OCI-LY7 (cell line): ENCODE data around the gene HNRNPL. TPM values are rescaled to one million over a fixed set of nuclear protein-coding genes. Genes with fewer than 3 reads are reported as not detected.
"Not testable (repeated sequence)": the region's sequence is repeated elsewhere in the genome, so short reads cannot be mapped to it uniquely, and the experiment has no call there.

Source experiments
- BruUV-seq: library from RNA; stranded (reverse); fragments of 400-500 nt; replicated peaks from 2 replicates; lab custom pipeline; 2021; lab: Mats Ljungman, UMichigan
- CTCF ChIA-PET: fragments of 300-600 bp; sonication (Branson Sonifier 250); formaldehyde crosslinking; loops from one replicate; lab custom pipeline; 2022; ENCODE audit warnings: antibody characterized with exemption; ENCODE audit not compliant: unreplicated experiment; lab: Charles Lee
- POLR2A ChIA-PET: fragments of 300-600 bp; sonication (Branson Sonifier 250); formaldehyde crosslinking; loops from one replicate; lab custom pipeline; 2022; ENCODE audit warnings: antibody characterized with exemption; lab: Charles Lee
- DNase-seq: peaks from one replicate; pipeline ENCODE4 v3.0.0-alpha.2; 2015; ENCODE audit warnings: low spot score
- H2AFZ ChIP-seq: fragments of 200-600 bp; sonication (generic), shearing (Covaris generic); 2 replicates; pipeline ENCODE4 v1.6.1; 2014; ENCODE audit warnings: mild to moderate bottlenecking, antibody characterized with exemption, low read length, moderate library complexity
- H3K27ac ChIP-seq: fragments of 200-600 bp; sonication (generic); 2 replicates; pipeline ENCODE4 v1.5.1; 2014; ENCODE audit warnings: mixed run types, low read depth, mild to moderate bottlenecking, moderate library complexity, low read length, inconsistent platforms; ENCODE audit not compliant: poor library complexity, severe bottlenecking
- H3K36me3 ChIP-seq: fragments of 200-600 bp; sonication (generic); 2 replicates; pipeline ENCODE4 v1.6.1; 2014; ENCODE audit warnings: mild to moderate bottlenecking, antibody characterized with exemption, low read length, moderate library complexity, mixed read lengths; ENCODE audit not compliant: insufficient read depth
- H3K4me1 ChIP-seq: fragments of 200-600 bp; sonication (generic); 2 replicates; pipeline ENCODE4 v1.5.1; 2014; ENCODE audit warnings: mild to moderate bottlenecking, low read length; ENCODE audit not compliant: insufficient read depth, poor library complexity, severe bottlenecking
- H3K4me2 ChIP-seq: fragments of 200-600 bp; sonication (generic); 2 replicates; pipeline ENCODE4 v1.6.1; 2014; ENCODE audit warnings: mild to moderate bottlenecking, low read length
- H3K4me3 ChIP-seq: fragments of 200-600 bp; sonication (generic); 2 replicates; pipeline ENCODE4 v1.5.1; 2014; ENCODE audit warnings: mild to moderate bottlenecking, low read depth, low read length; ENCODE audit not compliant: poor library complexity, severe bottlenecking
- H3K79me2 ChIP-seq: fragments of 200-600 bp; sonication (generic); 2 replicates; pipeline ENCODE4 v1.6.1; 2016; ENCODE audit warnings: low read depth, mild to moderate bottlenecking, low read length, moderate library complexity, mixed read lengths; ENCODE audit not compliant: insufficient read depth
- H3K9me2 ChIP-seq: fragments of 200-600 bp; sonication (generic); 2 replicates; pipeline ENCODE4 v1.6.1; 2016; ENCODE audit warnings: mild to moderate bottlenecking, low read length, mixed read lengths; ENCODE audit not compliant: insufficient read depth
- H3K9me3 ChIP-seq: fragments of 200-600 bp; sonication (generic); 2 replicates; pipeline ENCODE4 v1.6.1; 2014; ENCODE audit warnings: mild to moderate bottlenecking, mixed run types, low read length, mixed read lengths
- H4K20me1 ChIP-seq: fragments of 200-600 bp; sonication (generic); 2 replicates; pipeline ENCODE4 v1.6.1; 2014; ENCODE audit warnings: mild to moderate bottlenecking, antibody characterized with exemption, low read length, moderate library complexity, mixed read lengths; ENCODE audit not compliant: insufficient read depth
- CTCF ChIP-seq: fragments of 200-600 bp; sonication (generic); conservative IDR thresholded peaks from 2 replicates; pipeline ENCODE4 v1.5.1; 2014; ENCODE audit warnings: mild to moderate bottlenecking, antibody characterized with exemption, low read length, moderate library complexity, mixed read lengths
- EZH2phosphoT487 ChIP-seq: fragments of 200-600 bp; sonication (generic); IDR thresholded peaks from 2 replicates; pipeline ENCODE4 v1.6.1; 2018; ENCODE audit warnings: low read depth, borderline replicate concordance, mild to moderate bottlenecking, mixed run types, antibody characterized with exemption, low read length, moderate library complexity, mixed read lengths
- intact Hi-C: fragments of 100-400 bp; cut with micrococcal nuclease; formaldehyde crosslinking; loops from one replicate; pipeline ENCODE4 v1.10.0; 2022; ENCODE audit not compliant: unreplicated experiment
- total RNA-seq, 2 experiments: library from RNA; depleted of rRNA in 1 of 2; stranded (reverse); fragments of >200 nt in 1 of 2; shearing (Covaris generic) in 1 of 2; gene quantifications; 2 replicates each; pipeline ENCODE4 v1.2.3, GENCODE V29; 2014 to 2022

The HNRNPL gene
- total RNA-seq, 2 experiments from 2014 or later, result 263 to 655 TPM

- POLR2A ChIA-PET, result interaction anchor here (0.6 kb wide), 2 partner anchors 113 to 461 kb away, joined by 3 read pairs; no protein-coding TSS in a partner anchor
- CTCF ChIA-PET, result no interaction called here
- no peak overlapping the region for H3K4me3 ChIP-seq
- H3K9me2 ChIP-seq, result no peaks in the 10 kb centered on the region
- no peak for TF ChIP-seq EZH2phosphoT487
- no peak for TF ChIP-seq CTCF
- no TSS peak for BruUV-seq
- no peak overlapping the region for H2AFZ ChIP-seq
- H3K9me3 ChIP-seq, result no peaks in the 10 kb centered on the region
- H3K4me1 ChIP-seq, result no peaks in the 10 kb centered on the region
- no peak overlapping the region for H3K27ac ChIP-seq
- H4K20me1 ChIP-seq, result no peaks in the 10 kb centered on the region
- H3K36me3 ChIP-seq, result no peaks in the 10 kb centered on the region
- intact Hi-C loops, result no loop called here
- DNase-seq, result no peak
- no peaks in the 10 kb centered on the region for H3K79me2 ChIP-seq
- no peak overlapping the region for H3K4me2 ChIP-seq
Measured at GRCh38 chr19:38799104-38799503, 50.7 kb downstream of the HNRNPL start.

- H3K9me3 ChIP-seq, POLR2A ChIA-PET, H2AFZ ChIP-seq, H3K79me2 ChIP-seq, intact Hi-C loops, BruUV-seq, H3K9me2 ChIP-seq, H3K27ac ChIP-seq, H3K4me1 ChIP-seq, CTCF ChIA-PET, H3K4me2 ChIP-seq, H4K20me1 ChIP-seq, H3K4me3 ChIP-seq, DNase-seq, H3K36me3 ChIP-seq: not testable (repeated sequence)
Measured at GRCh38 chr19:38797781-38798180, 52.0 kb downstream of the HNRNPL start.

GRCh38 chr19:38796154-38796553 is 53.6 kb downstream of the HNRNPL start:
- no peaks in the 10 kb centered on the region for H3K4me1 ChIP-seq
- TF ChIP-seq CTCF, result no peak
- no peak for TF ChIP-seq EZH2phosphoT487
- no peaks in the 10 kb centered on the region for H3K9me2 ChIP-seq
- H3K9me3 ChIP-seq, result no peaks in the 10 kb centered on the region
- no peaks in the 10 kb centered on the region for H3K36me3 ChIP-seq
- no peak overlapping the region for H3K27ac ChIP-seq
- BruUV-seq, result no TSS peak
- CTCF ChIA-PET, result no interaction called here
- no peak for DNase-seq
- no peaks in the 10 kb centered on the region for H3K79me2 ChIP-seq
- no peak overlapping the region for H3K4me3 ChIP-seq
- H3K4me2 ChIP-seq, result no peak overlapping the region
- intact Hi-C loops, result no loop called here
- H2AFZ ChIP-seq, result no peak overlapping the region
- no peaks in the 10 kb centered on the region for H4K20me1 ChIP-seq
- POLR2A ChIA-PET, result no interaction called here
